Fibroblast of gingiva (primary cell): ENCODE data around the gene ZBTB49.
"Not testable (repeated sequence)": the region's sequence is repeated elsewhere in the genome, so short reads cannot be mapped to it uniquely, and the experiment has no call there.

Experiments
- DNase-seq: peaks from one replicate; pipeline ENCODE4 v3.0.0-alpha.2; 2011; ENCODE audit warnings: low read depth

The ZBTB49 gene

GRCh38 chr4:4325321-4325720 is 35.3 kb downstream of the ZBTB49 start:
- no peak for DNase-seq

- no peak for DNase-seq
Measured at GRCh38 chr4:4326166-4326565, 36.1 kb downstream of the ZBTB49 start.

DNA sequence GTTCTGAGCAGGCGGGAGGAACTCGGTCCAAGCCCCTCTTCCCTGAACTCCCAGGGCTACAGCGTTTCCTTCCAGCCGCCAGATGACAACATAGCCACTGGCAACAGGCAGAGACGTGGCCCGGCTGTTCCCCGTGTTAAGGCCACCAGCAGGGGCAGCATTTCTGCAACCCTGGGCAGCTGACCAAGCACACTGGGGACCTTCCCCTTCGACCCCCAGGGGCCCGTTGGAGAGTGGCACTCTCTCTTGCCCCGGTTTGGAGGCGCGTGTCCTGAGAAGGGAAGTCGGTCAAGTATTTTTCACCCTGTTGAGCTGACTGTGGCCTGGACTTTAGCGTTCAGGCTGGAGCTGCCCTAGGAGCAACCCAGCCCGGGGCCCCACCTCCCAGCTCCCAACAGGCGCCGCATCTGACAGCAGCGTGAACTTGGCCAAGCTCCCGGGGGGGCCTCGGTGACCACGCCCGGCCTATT is 37.6 kb downstream of the ZBTB49 start:
- peak; percentile 13 for DNase-seq

DNA sequence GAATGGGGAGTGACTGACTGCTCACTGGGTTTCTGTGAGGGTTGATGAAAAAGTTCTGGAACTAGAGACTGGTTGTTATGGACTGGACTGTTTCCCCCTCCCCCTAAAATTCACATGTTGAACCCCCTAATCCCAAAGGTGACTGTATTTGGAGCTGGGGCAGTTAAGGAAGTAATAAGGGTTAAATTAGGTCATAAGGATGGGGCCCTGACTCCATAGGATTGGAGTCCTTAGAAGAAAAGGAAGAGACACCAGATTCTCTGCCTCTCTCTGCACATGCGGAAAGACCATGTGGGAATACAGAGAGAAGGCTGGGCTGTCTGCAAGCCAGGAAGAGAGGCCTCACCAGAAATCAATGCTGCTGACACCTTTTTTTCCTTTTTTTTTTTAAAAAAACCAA is 38.2 kb downstream of the ZBTB49 start:
- DNase-seq: no peak

DNA sequence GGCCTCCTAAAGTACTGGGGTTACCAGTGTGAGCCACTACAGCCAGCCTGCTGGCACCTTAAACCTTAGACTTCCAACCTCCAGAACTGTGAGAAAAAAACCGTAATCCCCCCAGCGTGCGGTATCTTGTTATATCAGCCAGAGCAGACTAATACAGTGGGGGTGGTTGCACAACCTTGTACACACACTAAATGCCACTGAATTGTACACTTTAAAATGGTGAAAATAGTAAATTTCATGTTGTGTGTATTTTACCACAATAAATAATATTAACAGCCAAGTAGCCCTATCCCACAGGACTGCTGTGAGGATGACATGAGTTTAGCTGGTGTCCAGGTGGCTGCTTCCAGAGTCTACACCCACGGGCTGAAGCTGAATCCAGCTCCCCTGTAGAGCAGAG is 38.8 kb downstream of the ZBTB49 start:
- no peak for DNase-seq

- DNase-seq: no peak
Measured at GRCh38 chr4:4329496-4329895, 39.4 kb downstream of the ZBTB49 start.

- DNase-seq: no peak
Measured at GRCh38 chr4:4330794-4331193, 40.7 kb downstream of the ZBTB49 start.

- DNase-seq: no peak
Measured at GRCh38 chr4:4332529-4332928, 42.5 kb downstream of the ZBTB49 start.

GRCh38 chr4:4333265-4333706 is 43.2 kb downstream of the ZBTB49 start:
- DNase-seq: peak; percentile 89

DNA sequence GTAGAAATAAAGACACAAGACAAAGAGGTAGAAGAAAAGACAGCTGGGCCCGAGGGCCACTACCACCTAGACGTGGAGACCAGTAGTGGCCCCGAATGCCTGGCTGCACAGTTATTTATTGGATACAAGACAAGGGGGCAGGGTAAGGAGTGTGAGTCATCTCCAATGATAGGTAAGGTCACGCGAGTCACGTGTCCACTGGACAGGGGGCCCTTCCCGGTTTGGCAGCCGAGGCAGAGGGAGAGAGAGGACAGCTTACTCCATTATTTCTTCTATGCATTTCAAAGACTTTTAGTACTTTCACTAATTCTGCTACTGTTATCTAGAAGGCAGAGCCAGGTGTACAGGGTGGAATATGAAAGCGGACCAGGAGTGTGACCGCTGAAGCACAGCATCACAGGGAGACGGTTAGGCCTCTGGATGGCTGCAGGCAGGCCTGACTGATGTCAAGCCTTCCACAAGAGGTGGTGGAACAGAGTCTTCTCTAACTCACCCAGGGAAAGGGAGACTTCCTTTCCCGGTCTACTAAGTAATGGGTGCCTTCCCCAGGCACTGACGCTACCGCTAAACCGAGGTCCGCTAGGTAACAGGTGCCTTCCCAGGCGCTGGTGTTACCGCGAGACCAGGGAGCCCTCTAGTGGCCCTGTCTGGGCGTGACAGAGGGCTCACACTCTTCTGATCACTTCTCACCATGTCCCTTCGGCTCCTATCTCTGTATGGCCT is 44.9 kb downstream of the ZBTB49 start:
- DNase-seq: no peak

GRCh38 chr4:4338210-4339001 is 48.4 kb downstream of the ZBTB49 start:
- no peak for DNase-seq

GRCh38 chr4:4339504-4340085 is 49.5 kb downstream of the ZBTB49 start:
- DNase-seq: no peak

DNA sequence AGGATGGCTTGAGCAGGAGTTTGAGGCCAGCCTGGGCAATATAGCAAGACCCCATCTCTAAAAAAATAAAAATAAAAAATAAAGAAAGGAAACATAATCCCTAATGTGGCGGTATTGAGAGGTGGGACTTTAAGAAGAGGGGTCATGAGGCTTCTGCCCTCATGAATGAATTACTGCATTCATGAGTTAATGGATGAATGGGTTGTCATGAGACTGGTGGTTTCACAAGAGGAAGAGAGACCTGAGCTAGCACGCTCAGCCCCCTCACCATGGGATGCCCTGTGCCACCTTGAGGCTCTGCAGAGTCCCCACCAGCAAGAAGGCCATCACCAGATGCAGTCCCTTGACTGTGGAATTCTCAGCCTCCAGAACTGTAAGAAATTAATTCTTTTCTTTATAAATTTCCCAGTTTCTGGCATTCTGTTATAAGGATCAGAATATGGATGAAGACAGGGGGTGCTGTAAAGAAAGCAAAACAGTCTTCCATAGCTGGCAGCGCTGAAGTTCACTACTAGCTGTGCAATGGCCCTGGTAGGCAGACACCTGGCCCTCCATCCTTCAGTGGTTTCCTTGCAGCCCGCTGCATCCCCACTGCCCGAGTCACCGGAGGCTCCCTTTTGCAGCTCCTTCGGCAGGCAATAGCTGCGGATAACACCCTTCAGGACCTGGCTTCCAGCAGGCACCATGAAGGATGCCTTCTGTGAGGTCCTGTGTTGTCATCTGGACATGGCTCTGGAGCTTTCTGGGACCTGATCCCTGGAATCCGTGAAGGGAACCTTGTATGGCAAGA is 52.0 kb downstream of the ZBTB49 start:
- DNase-seq: no peak

- DNase-seq: no peak
Measured at GRCh38 chr4:4343038-4343437, 53.0 kb downstream of the ZBTB49 start.

GRCh38 chr4:4344915-4345527 is 55.0 kb downstream of the ZBTB49 start:
- no peak for DNase-seq

GRCh38 chr4:4347585-4347984 is 57.5 kb downstream of the ZBTB49 start:
- DNase-seq: no peak

GRCh38 chr4:4348585-4348984 is 58.5 kb downstream of the ZBTB49 start:
- DNase-seq: not testable (repeated sequence)

DNA sequence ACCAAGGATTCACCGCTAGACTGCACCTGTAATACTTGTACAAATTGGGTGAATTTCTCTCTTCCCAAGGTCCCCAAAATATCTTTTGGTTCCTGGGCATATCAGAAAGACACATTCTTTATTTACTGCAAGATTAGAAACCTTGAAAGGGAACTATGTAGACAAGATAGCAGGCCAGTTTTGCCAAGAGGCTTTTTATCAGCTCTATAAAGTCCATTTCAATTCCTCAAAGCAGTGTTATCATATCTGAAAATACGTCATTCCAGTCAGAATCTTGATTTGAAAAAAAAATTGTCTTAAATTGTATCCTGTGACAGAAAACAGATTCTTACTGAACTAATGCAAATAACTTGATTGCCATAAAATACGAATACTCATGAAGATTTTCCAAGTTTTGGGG is 59.8 kb downstream of the ZBTB49 start:
- no peak for DNase-seq

DNA sequence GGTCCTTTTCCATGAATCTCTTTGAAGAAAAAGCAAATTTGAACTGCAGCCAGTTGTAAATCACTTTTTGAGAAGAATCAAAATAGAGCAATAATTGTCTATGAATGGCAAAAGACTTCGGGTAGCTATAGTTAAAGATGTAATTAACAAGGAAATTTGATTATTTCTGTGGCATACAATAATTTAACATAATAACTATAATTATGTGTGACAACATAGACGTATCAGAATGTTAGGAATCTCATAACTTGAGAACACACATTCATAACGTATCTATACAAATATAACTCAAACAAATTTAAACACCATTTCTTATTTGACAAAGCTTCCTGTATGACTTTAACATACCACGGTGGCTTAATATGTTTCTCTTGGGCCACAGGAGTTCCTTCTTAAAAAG is 60.9 kb downstream of the ZBTB49 start:
- no peak for DNase-seq

GRCh38 chr4:4355302-4355701 is 65.3 kb downstream of the ZBTB49 start:
- no peak for DNase-seq

GRCh38 chr4:4356106-4357041 is 66.3 kb downstream of the ZBTB49 start:
- DNase-seq: no peak
